Panc1 (cell line): ENCODE data around the gene KRT83. TPM values are rescaled to one million over a fixed set of nuclear protein-coding genes. Genes with fewer than 3 reads are reported as not detected.

Experiments used
- ATAC-seq: fragments of 200-7000 bp; cut with Tn5 transposase; 2 replicates; pipeline ENCODE4 v1.9.1; 2020; ENCODE audit warnings: mild to moderate bottlenecking, moderate library complexity
- BruUV-seq: library from RNA; stranded (reverse); fragments of 400-500 nt; replicated peaks from 2 replicates; lab custom pipeline; 2021; lab: Mats Ljungman, UMichigan
- CTCF ChIA-PET: fragments of 300-600 bp; sonication (Branson Sonifier 250); formaldehyde crosslinking; loops from one replicate; lab custom pipeline; 2022; ENCODE audit warnings: antibody characterized with exemption; lab: Charles Lee
- POLR2A ChIA-PET: fragments of 300-600 bp; sonication (Branson Sonifier 250); formaldehyde crosslinking; loops from one replicate; lab custom pipeline; 2022; ENCODE audit warnings: antibody characterized with exemption; lab: Charles Lee
- DNase-seq: peaks from one replicate; pipeline ENCODE4 v3.0.0-alpha.2; 2010; ENCODE audit warnings: low read depth, low spot score
- H3K27ac ChIP-seq: 2 replicates; pipeline ENCODE4 v1.5.1; 2011; ENCODE audit warnings: mild to moderate bottlenecking, low read length, inconsistent platforms
- H3K27me3 ChIP-seq: fragments of 200-500 bp; sonication (Bioruptor generic); 2 replicates; pipeline ENCODE4 v1.6.0; 2014; ENCODE audit warnings: low read length, inconsistent platforms; ENCODE audit not compliant: control insufficient read depth, insufficient read depth
- H3K36me3 ChIP-seq: fragments of 200-500 bp; sonication (Bioruptor generic); 2 replicates; pipeline ENCODE4 v1.5.1; 2014; ENCODE audit warnings: inconsistent platforms, mild to moderate bottlenecking, low read length, moderate library complexity; ENCODE audit not compliant: control insufficient read depth, insufficient read depth
- H3K4me1 ChIP-seq: 2 replicates; pipeline ENCODE4 v1.5.1; 2011; ENCODE audit warnings: inconsistent platforms, mild to moderate bottlenecking, low read length, moderate library complexity; ENCODE audit not compliant: control insufficient read depth, insufficient read depth
- H3K4me3 ChIP-seq, 2 experiments: 2 replicates each; pipeline ENCODE4 v1.5.1; 2011 to 2012; ENCODE audit warnings: low read depth in 2 of 2, low read length in 2 of 2, mild to moderate bottlenecking in 2 of 2, inconsistent platforms in 1 of 2, moderate library complexity in 1 of 2
- H3K9me3 ChIP-seq: fragments of 200-500 bp; sonication (Bioruptor generic); 2 replicates; pipeline ENCODE4 v1.5.1; 2014; ENCODE audit warnings: low read depth, mild to moderate bottlenecking, inconsistent platforms, low read length, moderate library complexity; ENCODE audit not compliant: control insufficient read depth, insufficient read depth
- POLR2AphosphoS5 ChIP-seq: IDR thresholded peaks from 2 replicates; pipeline ENCODE4 v1.6.1; 2012; ENCODE audit warnings: mild to moderate bottlenecking, low read depth, low read length, moderate library complexity
- SIN3A ChIP-seq: IDR thresholded peaks from 2 replicates; pipeline ENCODE4 v1.6.1; 2012; ENCODE audit warnings: low read depth, mild to moderate bottlenecking, low read length, moderate library complexity, borderline replicate concordance; ENCODE audit not compliant: insufficient read depth
- TCF7L2 ChIP-seq: IDR thresholded peaks from 2 replicates; pipeline ENCODE4 v1.6.1; 2011; ENCODE audit warnings: mild to moderate bottlenecking, low read depth, low read length, inconsistent platforms
- in situ Hi-C: cut with HindIII; loops from 2 replicates; pipeline ENCODE4 v1.10.0; 2016; ENCODE audit warnings: low sequenced_read_pairs, low pct_unique_long_range_greater_than_20kb
- intact Hi-C: fragments of 100-400 bp; cut with micrococcal nuclease; formaldehyde crosslinking; loops from one replicate; pipeline ENCODE4 v1.10.0; 2022; ENCODE audit not compliant: unreplicated experiment
- total RNA-seq: library from RNA; stranded (reverse); gene quantifications from one replicate; pipeline ENCODE4 v1.2.1, GENCODE V29; 2021; ENCODE audit not compliant: unreplicated experiment
- TF ChIP-seq, protein P1 (sequence below): fragments of 450-650 bp; IDR thresholded peaks from 2 replicates; pipeline ENCODE4 v1.5.1; 2017; ENCODE audit warnings: mild to moderate bottlenecking
- TF ChIP-seq, protein P2 (sequence below), 2 experiments: IDR thresholded peaks; 2 replicates each; pipeline ENCODE4 v1.6.1; 2011 to 2012; ENCODE audit warnings: low read depth in 2 of 2, control low read depth in 1 of 2, low read length in 1 of 2, mild to moderate bottlenecking in 1 of 2, moderate library complexity in 1 of 2; ENCODE audit not compliant: insufficient read depth in 1 of 2

The KRT83 gene
- total RNA-seq, 1 experiment from 2014 or later = 0.28 TPM

DNA sequence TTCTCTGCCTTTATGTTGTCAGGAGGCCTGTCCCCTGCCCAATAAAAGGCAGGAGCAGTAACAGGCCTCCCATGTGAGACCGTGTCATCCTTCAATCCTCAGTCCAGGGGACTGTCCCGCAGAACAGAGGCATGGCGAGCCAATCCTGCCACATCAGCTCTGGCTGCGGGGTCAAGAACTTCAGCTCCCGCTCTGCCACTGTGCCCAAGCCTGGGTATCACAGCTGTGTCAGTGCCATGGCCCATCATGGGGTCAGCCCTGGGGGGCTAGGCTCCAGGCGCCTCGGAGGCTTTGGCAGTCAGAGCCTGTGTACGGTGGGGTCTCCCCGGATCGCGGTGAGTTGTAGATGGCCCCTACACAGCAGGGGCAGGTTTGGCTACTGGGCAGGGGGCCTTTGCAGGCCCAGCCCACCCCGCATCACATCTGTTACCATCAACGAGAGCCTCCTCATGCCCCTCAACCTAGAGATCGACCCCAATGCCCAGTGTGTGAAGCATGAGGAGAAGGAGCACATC lies 19.9 kb upstream of the KRT83 start:
- intact Hi-C loops = no loop called here
- TF ChIP-seq POLR2AphosphoS5 (no peak), SIN3A (no peak)
- TF ChIP-seq, protein P1, sequence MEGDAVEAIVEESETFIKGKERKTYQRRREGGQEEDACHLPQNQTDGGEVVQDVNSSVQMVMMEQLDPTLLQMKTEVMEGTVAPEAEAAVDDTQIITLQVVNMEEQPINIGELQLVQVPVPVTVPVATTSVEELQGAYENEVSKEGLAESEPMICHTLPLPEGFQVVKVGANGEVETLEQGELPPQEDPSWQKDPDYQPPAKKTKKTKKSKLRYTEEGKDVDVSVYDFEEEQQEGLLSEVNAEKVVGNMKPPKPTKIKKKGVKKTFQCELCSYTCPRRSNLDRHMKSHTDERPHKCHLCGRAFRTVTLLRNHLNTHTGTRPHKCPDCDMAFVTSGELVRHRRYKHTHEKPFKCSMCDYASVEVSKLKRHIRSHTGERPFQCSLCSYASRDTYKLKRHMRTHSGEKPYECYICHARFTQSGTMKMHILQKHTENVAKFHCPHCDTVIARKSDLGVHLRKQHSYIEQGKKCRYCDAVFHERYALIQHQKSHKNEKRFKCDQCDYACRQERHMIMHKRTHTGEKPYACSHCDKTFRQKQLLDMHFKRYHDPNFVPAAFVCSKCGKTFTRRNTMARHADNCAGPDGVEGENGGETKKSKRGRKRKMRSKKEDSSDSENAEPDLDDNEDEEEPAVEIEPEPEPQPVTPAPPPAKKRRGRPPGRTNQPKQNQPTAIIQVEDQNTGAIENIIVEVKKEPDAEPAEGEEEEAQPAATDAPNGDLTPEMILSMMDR = no peak
- Histone ChIP-seq H3K9me3 (peaks cover 3% of the 10 kb centered on the region; the same call in 1 of the 2 replicates), H3K27ac (no peak overlapping the region), H3K27me3 (no peaks in the 10 kb centered on the region), H3K4me1 (peaks cover 8% of the 10 kb centered on the region), H3K36me3 (no peaks in the 10 kb centered on the region), H3K4me3 (no peak overlapping the region)
- CTCF ChIA-PET = interaction anchor here (0.8 kb wide), 1 partner anchor 184 kb away, joined by 4 read pairs; no protein-coding TSS in a partner anchor
- in situ Hi-C loops = no loop called here
- DNase-seq (no peak), ATAC-seq (no peak)
- POLR2A ChIA-PET = interaction anchor here (0.5 kb wide), 1 partner anchor 192 kb away, joined by 4 read pairs; no protein-coding TSS in a partner anchor
- no TSS peak for BruUV-seq

DNA sequence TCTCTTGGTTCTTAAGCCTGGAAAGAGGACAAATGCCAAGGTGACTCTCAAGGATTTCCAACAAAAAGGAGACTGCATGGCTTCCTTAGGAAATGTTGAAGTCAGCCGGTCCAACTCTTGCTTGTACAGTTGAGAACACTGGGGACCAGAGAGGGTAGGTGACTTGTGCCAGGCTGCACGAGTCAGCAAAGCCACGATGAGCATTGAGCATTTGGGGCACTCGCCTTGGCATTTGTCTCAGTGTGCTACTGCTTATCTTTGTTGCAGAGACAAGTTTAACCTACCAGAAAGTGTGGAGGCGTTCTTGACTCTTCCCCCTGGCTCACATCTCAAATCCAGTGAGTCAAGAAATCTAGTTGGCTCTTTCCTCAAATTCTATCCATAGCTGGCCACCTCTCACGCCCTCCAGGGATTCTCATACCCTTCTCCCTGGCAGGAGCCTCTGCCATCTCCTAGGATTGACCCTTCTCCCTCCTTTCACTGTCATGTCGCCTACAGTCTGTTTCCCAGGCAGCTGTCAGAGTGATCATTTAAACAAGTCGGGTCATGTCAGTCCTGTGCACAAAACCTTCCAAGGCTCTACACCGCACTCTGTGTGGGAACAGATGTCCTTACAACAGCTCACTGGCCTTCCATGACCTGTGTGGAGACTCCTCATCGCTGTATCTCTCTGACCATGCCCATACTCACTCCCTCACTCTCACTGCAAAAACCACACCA lies 17.2 kb upstream of the KRT83 start:
- TF ChIP-seq POLR2AphosphoS5 (no peak), SIN3A (no peak), TCF7L2 (no peak)
- TF ChIP-seq, protein P2, sequence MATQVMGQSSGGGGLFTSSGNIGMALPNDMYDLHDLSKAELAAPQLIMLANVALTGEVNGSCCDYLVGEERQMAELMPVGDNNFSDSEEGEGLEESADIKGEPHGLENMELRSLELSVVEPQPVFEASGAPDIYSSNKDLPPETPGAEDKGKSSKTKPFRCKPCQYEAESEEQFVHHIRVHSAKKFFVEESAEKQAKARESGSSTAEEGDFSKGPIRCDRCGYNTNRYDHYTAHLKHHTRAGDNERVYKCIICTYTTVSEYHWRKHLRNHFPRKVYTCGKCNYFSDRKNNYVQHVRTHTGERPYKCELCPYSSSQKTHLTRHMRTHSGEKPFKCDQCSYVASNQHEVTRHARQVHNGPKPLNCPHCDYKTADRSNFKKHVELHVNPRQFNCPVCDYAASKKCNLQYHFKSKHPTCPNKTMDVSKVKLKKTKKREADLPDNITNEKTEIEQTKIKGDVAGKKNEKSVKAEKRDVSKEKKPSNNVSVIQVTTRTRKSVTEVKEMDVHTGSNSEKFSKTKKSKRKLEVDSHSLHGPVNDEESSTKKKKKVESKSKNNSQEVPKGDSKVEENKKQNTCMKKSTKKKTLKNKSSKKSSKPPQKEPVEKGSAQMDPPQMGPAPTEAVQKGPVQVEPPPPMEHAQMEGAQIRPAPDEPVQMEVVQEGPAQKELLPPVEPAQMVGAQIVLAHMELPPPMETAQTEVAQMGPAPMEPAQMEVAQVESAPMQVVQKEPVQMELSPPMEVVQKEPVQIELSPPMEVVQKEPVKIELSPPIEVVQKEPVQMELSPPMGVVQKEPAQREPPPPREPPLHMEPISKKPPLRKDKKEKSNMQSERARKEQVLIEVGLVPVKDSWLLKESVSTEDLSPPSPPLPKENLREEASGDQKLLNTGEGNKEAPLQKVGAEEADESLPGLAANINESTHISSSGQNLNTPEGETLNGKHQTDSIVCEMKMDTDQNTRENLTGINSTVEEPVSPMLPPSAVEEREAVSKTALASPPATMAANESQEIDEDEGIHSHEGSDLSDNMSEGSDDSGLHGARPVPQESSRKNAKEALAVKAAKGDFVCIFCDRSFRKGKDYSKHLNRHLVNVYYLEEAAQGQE (IDR thresholded peaks at IDR 0.05; ENCODE audit: insufficient read depth in 1 of 2, low read depth in 2 of 2, low read length in 1 of 2) = no peak
- TF ChIP-seq, protein P1 = no peak
- Histone ChIP-seq H3K27me3 (no peaks in the 10 kb centered on the region), H3K4me3 (no peak overlapping the region), H3K36me3 (no peaks in the 10 kb centered on the region), H3K9me3 (peaks cover under 1% of the 10 kb centered on the region; the same call in 1 of the 2 replicates), H3K4me1 (no peaks in the 10 kb centered on the region), H3K27ac (no peak overlapping the region)
- intact Hi-C loops = no loop called here
- BruUV-seq = no TSS peak
- in situ Hi-C loops = no loop called here
- ChIA-PET CTCF (no interaction called here), POLR2A (no interaction called here)
- DNase-seq (no peak), ATAC-seq (no peak)
